Smooth muscle cell (in vitro differentiated cells): Measurements from ENCODE around the gene GCNT2. TPM values are rescaled to one million over a fixed set of nuclear protein-coding genes. Genes with fewer than 3 reads are reported as not detected.
"Not testable (repeated sequence)": the region's sequence is repeated elsewhere in the genome, so short reads cannot be mapped to it uniquely, and the experiment has no call there.

Experiments used
- DNase-seq: peaks from one replicate; lab custom pipeline; 2025; ENCODE audit not compliant: unreplicated experiment; lab: John Stamatoyannopoulos, UW
- H2AFZ ChIP-seq: fragments of 200-600 bp; sonication (generic); 2 replicates; pipeline ENCODE4 v1.6.0; 2016; ENCODE audit warnings: antibody characterized with exemption, low read depth, mild to moderate bottlenecking
- H3F3A ChIP-seq: fragments of 200-600 bp; sonication (generic); 2 replicates; pipeline ENCODE4 v1.6.0; 2017; ENCODE audit warnings: antibody characterized with exemption, low read depth
- H3K27ac ChIP-seq: fragments of 200-600 bp; sonication (generic); 2 replicates; pipeline ENCODE4 v1.5.1; 2016; ENCODE audit warnings: low read depth, mild to moderate bottlenecking
- H3K27me3 ChIP-seq: fragments of 200-600 bp; sonication (generic); 2 replicates; pipeline ENCODE4 v1.6.1; 2016; ENCODE audit warnings: low read depth, mild to moderate bottlenecking
- H3K36me3 ChIP-seq: fragments of 200-600 bp; sonication (generic); 2 replicates; pipeline ENCODE4 v1.5.1; 2016; ENCODE audit warnings: low read depth
- H3K4me1 ChIP-seq: fragments of 200-600 bp; sonication (generic); 2 replicates; pipeline ENCODE4 v1.5.1; 2016; ENCODE audit warnings: low read depth
- H3K4me2 ChIP-seq: fragments of 200-600 bp; sonication (generic); 2 replicates; pipeline ENCODE4 v1.6.0; 2016; ENCODE audit warnings: mild to moderate bottlenecking
- H3K4me3 ChIP-seq: fragments of 200-600 bp; sonication (generic); 2 replicates; pipeline ENCODE4 v1.5.1; 2016; ENCODE audit warnings: mild to moderate bottlenecking
- H3K79me2 ChIP-seq: fragments of 200-600 bp; sonication (generic); 2 replicates; pipeline ENCODE4 v1.6.0; 2016; ENCODE audit warnings: low read depth, mild to moderate bottlenecking
- H3K9ac ChIP-seq: fragments of 200-600 bp; sonication (generic); 2 replicates; pipeline ENCODE4 v1.6.0; 2016; ENCODE audit warnings: low read depth
- H3K9me3 ChIP-seq: fragments of 200-600 bp; sonication (generic); replicated peaks from 2 replicates; pipeline ENCODE4 v1.5.1; 2016; ENCODE audit warnings: low read depth
- H4K20me1 ChIP-seq: fragments of 200-600 bp; sonication (generic); 2 replicates; pipeline ENCODE4 v1.6.0; 2016; ENCODE audit warnings: low read depth
- WGBS: methylation state at CpG from one replicate; pipeline ENCODE4 v1.1.7; 2016; ENCODE audit warnings: low lambda C conversion rate; 5-methylcytosine and 5-hydroxymethylcytosine counted together
- polyA plus RNA-seq: library from polyadenylated mRNA; unstranded; fragments of >200 nt; fragmentation: Nextera tagmentation; extraction: Ambion mirVana; gene quantifications from 2 replicates; pipeline ENCODE4 v1.2.1, GENCODE V29; 2016
- total RNA-seq: library from RNA; depleted of rRNA; stranded (reverse); fragments of >200 nt; gene quantifications from 2 replicates; pipeline ENCODE4 v1.2.3, GENCODE V29; 2014
- TF ChIP-seq, protein P1 (sequence below): fragments of 200-600 bp; sonication (generic); IDR thresholded peaks from 2 replicates; pipeline ENCODE4 v1.5.1; 2017; ENCODE audit warnings: borderline replicate concordance, mild to moderate bottlenecking, antibody characterized with exemption; ENCODE audit not compliant: insufficient read depth, poor library complexity, severe bottlenecking

The GCNT2 gene
- total and polyA plus RNA-seq, 2 experiments from 2014 or later = 0.13 to 2.4 TPM

DNA sequence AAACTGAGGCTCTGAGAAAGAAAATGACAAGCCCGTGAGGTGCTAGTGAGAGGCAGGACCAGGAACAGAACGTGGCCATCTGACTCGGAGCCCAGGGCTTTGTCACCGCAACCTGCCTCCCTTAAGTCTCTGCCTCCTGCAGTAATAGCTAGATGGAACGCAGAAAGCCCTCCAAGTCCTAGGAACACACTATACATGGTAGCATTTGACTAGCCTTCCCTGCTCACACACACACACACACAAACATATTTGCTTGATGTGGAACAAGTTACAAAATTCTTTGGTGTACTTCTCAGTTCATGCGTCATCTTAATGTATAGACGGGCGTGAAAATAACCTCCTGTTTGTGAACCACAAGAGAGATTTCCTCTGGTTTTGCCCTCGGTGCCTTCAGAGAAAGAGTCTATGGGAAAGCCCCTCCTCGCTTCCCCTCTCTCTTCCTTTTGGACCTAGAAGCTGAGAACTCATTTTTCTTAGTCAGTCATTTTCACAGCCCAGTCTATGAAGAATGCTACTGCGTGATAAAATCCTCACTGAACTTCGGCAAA, 134.4 kb downstream of the GCNT2 start:
- H3K4me3 ChIP-seq = no peak overlapping the region
- no peak overlapping the region for H3K27ac ChIP-seq
- no peaks in the 10 kb centered on the region for H3K36me3 ChIP-seq
- no peaks in the 10 kb centered on the region for H3K79me2 ChIP-seq
- TF ChIP-seq, protein P1, sequence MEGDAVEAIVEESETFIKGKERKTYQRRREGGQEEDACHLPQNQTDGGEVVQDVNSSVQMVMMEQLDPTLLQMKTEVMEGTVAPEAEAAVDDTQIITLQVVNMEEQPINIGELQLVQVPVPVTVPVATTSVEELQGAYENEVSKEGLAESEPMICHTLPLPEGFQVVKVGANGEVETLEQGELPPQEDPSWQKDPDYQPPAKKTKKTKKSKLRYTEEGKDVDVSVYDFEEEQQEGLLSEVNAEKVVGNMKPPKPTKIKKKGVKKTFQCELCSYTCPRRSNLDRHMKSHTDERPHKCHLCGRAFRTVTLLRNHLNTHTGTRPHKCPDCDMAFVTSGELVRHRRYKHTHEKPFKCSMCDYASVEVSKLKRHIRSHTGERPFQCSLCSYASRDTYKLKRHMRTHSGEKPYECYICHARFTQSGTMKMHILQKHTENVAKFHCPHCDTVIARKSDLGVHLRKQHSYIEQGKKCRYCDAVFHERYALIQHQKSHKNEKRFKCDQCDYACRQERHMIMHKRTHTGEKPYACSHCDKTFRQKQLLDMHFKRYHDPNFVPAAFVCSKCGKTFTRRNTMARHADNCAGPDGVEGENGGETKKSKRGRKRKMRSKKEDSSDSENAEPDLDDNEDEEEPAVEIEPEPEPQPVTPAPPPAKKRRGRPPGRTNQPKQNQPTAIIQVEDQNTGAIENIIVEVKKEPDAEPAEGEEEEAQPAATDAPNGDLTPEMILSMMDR = no peak
- no peaks in the 10 kb centered on the region for H3K27me3 ChIP-seq
- no peaks in the 10 kb centered on the region for H3K4me1 ChIP-seq
- no peaks in the 10 kb centered on the region for H3K9me3 ChIP-seq
- no peak overlapping the region for H3K9ac ChIP-seq
- H2AFZ ChIP-seq = no peak overlapping the region
- H4K20me1 ChIP-seq = no peaks in the 10 kb centered on the region
- no peaks in the 10 kb centered on the region for H3F3A ChIP-seq
- 92% methylated on average over 12 of the region's 12 CpGs for WGBS
- no peak overlapping the region for H3K4me2 ChIP-seq
- DNase-seq = no peak

DNA sequence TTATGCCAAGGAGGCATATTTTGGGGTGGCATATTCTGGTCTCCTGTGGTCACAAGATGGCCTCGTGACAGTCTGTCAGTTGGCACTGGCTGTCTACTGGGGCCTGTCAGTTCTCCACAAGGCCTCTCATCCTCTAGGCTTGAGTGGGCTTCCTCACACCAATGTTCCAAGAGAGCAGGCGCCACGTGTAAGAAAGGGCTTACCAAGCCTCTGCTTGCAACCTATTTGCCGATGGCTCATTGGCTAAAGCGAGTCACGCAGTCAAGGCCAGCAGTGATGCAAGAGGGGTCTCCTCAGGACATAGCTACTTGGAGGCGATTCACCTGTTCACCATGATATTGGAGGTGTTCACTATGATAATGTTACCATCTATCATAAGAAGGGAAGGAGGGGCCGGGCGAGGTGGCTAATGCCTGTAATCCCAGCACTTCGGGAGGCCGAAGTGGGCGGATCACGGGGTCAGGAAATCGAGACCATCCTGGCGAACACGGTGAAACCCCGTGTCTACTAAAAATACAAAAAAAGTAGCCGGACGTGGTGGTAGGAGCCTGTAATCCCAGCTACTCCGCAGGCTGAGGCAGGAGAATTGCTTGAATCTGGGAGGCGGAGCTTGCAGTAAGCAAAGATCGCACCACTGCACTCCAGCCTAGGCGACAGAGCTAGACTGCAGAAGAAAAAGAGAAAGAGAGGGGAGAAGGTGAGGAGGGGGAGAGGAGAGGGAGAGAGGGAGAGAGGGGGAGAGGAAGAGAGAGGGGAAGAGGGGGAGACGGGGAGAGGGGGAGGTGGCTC, 138.0 kb downstream of the GCNT2 start:
- no peaks in the 10 kb centered on the region for H3K36me3 ChIP-seq
- H4K20me1 ChIP-seq = no peaks in the 10 kb centered on the region
- H3K27me3 ChIP-seq = no peaks in the 10 kb centered on the region
- no peaks in the 10 kb centered on the region for H3K9me3 ChIP-seq
- WGBS = 66% methylated on average over 23 of the region's 24 CpGs
- H3K9ac ChIP-seq = no peak overlapping the region
- no peaks in the 10 kb centered on the region for H3K79me2 ChIP-seq
- peak overlapping the region; percentile 56 for H3K4me3 ChIP-seq
- H3K27ac ChIP-seq = no peak overlapping the region
- TF ChIP-seq, protein P1 = no peak
- H3K4me1 ChIP-seq = no peaks in the 10 kb centered on the region
- no peak for DNase-seq
- H3K4me2 ChIP-seq = peak overlapping the region; percentile 81
- no peaks in the 10 kb centered on the region for H3F3A ChIP-seq
- H2AFZ ChIP-seq = peak overlapping the region; percentile 74

DNA sequence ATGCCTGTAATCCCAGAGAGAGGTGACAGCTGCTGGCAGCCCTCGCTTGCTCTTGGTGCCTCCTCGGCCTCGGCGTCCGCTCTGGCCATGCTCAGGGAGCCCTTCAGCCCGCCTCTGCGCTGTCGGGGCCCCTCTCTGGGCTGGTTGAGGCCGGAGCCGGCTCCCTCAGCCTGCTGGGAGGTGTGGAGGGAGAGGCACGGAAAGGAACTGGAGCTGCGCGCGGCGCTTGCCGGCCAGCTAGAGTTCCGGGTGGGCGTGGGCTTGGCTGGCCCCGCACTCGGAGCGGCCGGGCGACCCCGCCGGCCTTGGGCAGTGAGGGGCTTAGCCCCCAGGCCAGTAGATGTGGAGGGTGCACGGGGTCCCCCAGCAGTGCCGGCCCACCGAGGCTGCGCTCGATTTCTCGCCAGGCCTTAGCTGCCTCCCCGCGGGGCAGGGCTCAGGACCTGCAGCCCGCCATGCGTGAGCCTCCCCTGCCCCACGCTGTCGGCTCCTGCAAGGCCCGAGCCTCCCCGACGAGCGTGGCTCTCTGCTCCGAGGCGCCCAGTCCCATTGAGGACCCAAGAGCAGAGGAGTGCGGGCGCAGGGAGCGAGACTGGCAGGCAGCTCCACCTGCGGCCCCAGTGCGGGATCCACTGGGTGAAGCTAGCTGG, 138.7 kb downstream of the GCNT2 start:
- Histone ChIP-seq H3F3A (no peaks in the 10 kb centered on the region), H3K9me3 (no peaks in the 10 kb centered on the region), H3K27me3 (no peaks in the 10 kb centered on the region), H3K27ac (no peak overlapping the region), H2AFZ (peak overlapping the region; percentile 74), H3K79me2 (no peaks in the 10 kb centered on the region), H3K9ac (no peak overlapping the region), H3K4me2 (peak overlapping the region; percentile 81), H3K4me3 (peak overlapping the region; percentile 56), H3K4me1 (no peaks in the 10 kb centered on the region), H4K20me1 (no peaks in the 10 kb centered on the region), H3K36me3 (no peaks in the 10 kb centered on the region)
- TF ChIP-seq, protein P1 = no peak
- no peak for DNase-seq
- WGBS = 39% methylated on average over 48 of the region's 48 CpGs

DNA sequence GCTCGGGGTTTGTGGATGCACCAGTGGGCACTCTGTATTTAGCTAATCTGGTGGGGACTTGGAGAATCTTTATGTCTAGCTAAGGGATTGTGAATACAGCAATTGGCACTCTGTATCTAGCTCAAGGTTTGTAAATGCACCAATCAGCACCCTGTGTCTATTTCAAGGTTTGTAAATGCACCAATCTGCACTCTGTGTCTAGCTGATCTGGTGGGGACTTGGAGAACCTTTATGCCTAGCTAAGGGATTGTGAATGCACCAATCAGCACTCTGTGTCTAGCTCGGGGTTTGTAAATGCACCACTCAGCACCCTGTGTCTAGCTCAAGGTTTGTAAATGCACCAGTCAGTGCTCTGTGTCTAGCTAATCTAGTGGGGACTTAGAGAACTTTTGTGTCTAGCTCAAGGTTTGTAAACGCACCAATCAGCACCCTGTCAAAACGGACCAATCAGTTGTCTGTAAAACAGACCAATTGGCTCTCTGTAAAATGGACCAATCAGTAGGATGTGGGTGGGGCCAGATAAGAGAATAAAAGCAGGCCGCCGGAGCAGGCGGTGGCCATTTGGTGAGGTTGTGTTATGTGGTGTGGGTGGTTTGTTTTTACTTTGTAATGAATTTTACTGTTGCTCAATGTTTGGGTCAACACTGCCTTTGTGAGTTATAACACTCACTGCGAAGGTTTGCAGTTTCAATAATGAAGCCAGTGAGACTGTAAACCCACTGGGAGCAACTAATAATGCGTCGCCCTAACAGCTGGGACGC, 139.5 kb downstream of the GCNT2 start:
- 96% methylated on average over 11 of the region's 11 CpGs for WGBS
- peak overlapping the region; percentile 56 for H3K4me3 ChIP-seq
- H3K9me3 ChIP-seq, H3K4me1 ChIP-seq, H3K9ac ChIP-seq, DNase-seq, H4K20me1 ChIP-seq, H3K36me3 ChIP-seq, H3K27ac ChIP-seq, H3K27me3 ChIP-seq, H3K79me2 ChIP-seq, H3F3A ChIP-seq: not testable (repeated sequence)
- peak overlapping the region; percentile 74 for H2AFZ ChIP-seq
- peak overlapping the region; percentile 81 for H3K4me2 ChIP-seq
